Naive B cell (primary cell): Measurements from ENCODE around the gene ZNF765. TPM values are rescaled to one million over a fixed set of nuclear protein-coding genes. Genes with fewer than 3 reads are reported as not detected.
"Not testable (repeated sequence)": the region's sequence is repeated elsewhere in the genome, so short reads cannot be mapped to it uniquely, and the experiment has no call there.

Experiments used
- ATAC-seq, 2 donors: fragments of 150-1000 bp; cut with Tn5 transposase; 2 replicates each; pipeline ENCODE4 v1.10.0; 2021; ENCODE audit warnings: low read depth in 2 of 2, mild to moderate bottlenecking in 2 of 2, moderate library complexity in 2 of 2
- DNase-seq: peaks from one replicate; pipeline ENCODE4 v3.0.0; 2022
- H3K27ac Mint-ChIP-seq, 6 donors: one replicate each; pipeline ENCODE4 v1.8.0; 2020 to 2022; ENCODE audit warnings: mild to moderate bottlenecking in 6 of 6, mixed read lengths in 6 of 6, moderate library complexity in 5 of 6, inconsistent platforms in 2 of 6
- H3K27me3 Mint-ChIP-seq, 3 donors: one replicate each; pipeline ENCODE4 v1.8.0; 2021 to 2022; ENCODE audit warnings: mixed read lengths in 3 of 3, mild to moderate bottlenecking in 1 of 3
- H3K36me3 Mint-ChIP-seq, 2 donors: one replicate each; pipeline ENCODE4 v1.8.0; 2020 to 2022; ENCODE audit warnings: mixed read lengths in 2 of 2, inconsistent platforms in 1 of 2, mild to moderate bottlenecking in 1 of 2
- H3K4me1 Mint-ChIP-seq, 3 donors: one replicate each; pipeline ENCODE4 v1.8.0; 2020 to 2022; ENCODE audit warnings: mixed read lengths in 3 of 3, inconsistent platforms in 1 of 3, mild to moderate bottlenecking in 1 of 3, moderate library complexity in 1 of 3
- H3K4me3 Mint-ChIP-seq, 8 donors: one replicate each; pipeline ENCODE4 v1.8.0; 2020 to 2022; ENCODE audit warnings: mild to moderate bottlenecking in 8 of 8, mixed read lengths in 8 of 8, moderate library complexity in 8 of 8, inconsistent platforms in 2 of 8
- H3K9me3 Mint-ChIP-seq, 7 donors: one replicate each; pipeline ENCODE4 v1.8.0; 2020 to 2022; ENCODE audit warnings: mixed read lengths in 7 of 7, mild to moderate bottlenecking in 5 of 7, inconsistent platforms in 2 of 7, moderate library complexity in 1 of 7
- polyA plus RNA-seq, 6 donors: library from polyadenylated mRNA; unstranded; fragments of 300-500 nt; fragmentation: Illumina TruSeq; gene quantifications; one replicate each; pipeline ENCODE4 v1.2.3, GENCODE V29; 2021; ENCODE audit warnings: low read depth in 6 of 6

Gene ZNF765
- polyA plus RNA-seq, 6 donors from 2014 or later: 10.0 to 20.2 (median 14.8) TPM

GRCh38 chr19:53389571-53389970 lies 5.4 kb upstream of the ZNF765 start:
- Mint-ChIP-seq H3K9me3 (peaks cover 13 to 62% (median 54%) of the 10 kb centered on the region in 7 donors), H3K27me3 (no peaks in the 10 kb centered on the region), H3K36me3 (peaks cover 27 to 29% of the 10 kb centered on the region in 2 donors), H3K4me3 (no peak overlapping the region), H3K4me1 (peaks cover 11 to 16% (median 13%) of the 10 kb centered on the region in 3 donors), H3K27ac (no peak overlapping the region)
- ATAC-seq (no peak), DNase-seq (no peak)

GRCh38 chr19:53389978-53390377 lies 5.0 kb upstream of the ZNF765 start:
- Mint-ChIP-seq H3K4me3 (no peak overlapping the region), H3K4me1 (peaks cover 14 to 20% (median 17%) of the 10 kb centered on the region in 3 donors), H3K27me3 (no peaks in the 10 kb centered on the region), H3K9me3 (peaks cover 10 to 59% (median 53%) of the 10 kb centered on the region in 7 donors), H3K36me3 (peaks cover 22 to 25% of the 10 kb centered on the region in 2 donors), H3K27ac (peak overlapping the region in 1 of 6 donors; percentile 64)
- DNase-seq (no peak), ATAC-seq (no peak)

- H3K9me3 Mint-ChIP-seq: peaks cover 4 to 18% (median 14%) of the 10 kb centered on the region in 7 donors
- H3K27ac Mint-ChIP-seq: peak overlapping the region; percentile 46 to 94 (median 92)
- H3K4me3 Mint-ChIP-seq: peak overlapping the region; percentile 85 to 99 (median 98)
- DNase-seq (no peak), ATAC-seq (no peak)
- H3K27me3 Mint-ChIP-seq: no peaks in the 10 kb centered on the region
- H3K36me3 Mint-ChIP-seq: peaks cover 7 to 10% of the 10 kb centered on the region in 2 donors
- H3K4me1 Mint-ChIP-seq: peaks cover 21 to 47% (median 33%) of the 10 kb centered on the region in 3 donors
These were observed 401 bp upstream of the ZNF765 start for GRCh38 chr19:53394522-53394973.

GRCh38 chr19:53395840-53396524 lies 1.0 kb downstream of the ZNF765 start:
- Mint-ChIP-seq H3K9me3 (peaks cover 2 to 15% (median 8%) of the 10 kb centered on the region in 7 donors), H3K36me3 (peaks cover 14% of the 10 kb centered on the region in 2 donors), H3K4me1 (peaks cover 20 to 39% (median 24%) of the 10 kb centered on the region in 3 donors), H3K27ac (peak overlapping the region; percentile 68 to 94 (median 88)), H3K4me3 (peak overlapping the region; percentile 85 to 99 (median 98))
- DNase-seq, ATAC-seq, H3K27me3 Mint-ChIP-seq: not testable (repeated sequence)

- ATAC-seq: no peak
- Mint-ChIP-seq H3K27me3 (no peaks in the 10 kb centered on the region), H3K4me3 (peak overlapping the region; percentile 18 to 99 (median 95)), H3K9me3 (peaks cover 0 to 17% (median 6%) of the 10 kb centered on the region in 7 donors), H3K4me1 (peaks cover 20 to 39% (median 24%) of the 10 kb centered on the region in 3 donors), H3K27ac (peak overlapping the region in 2 of 6 donors; percentile 84 to 92), H3K36me3 (peaks cover 14% of the 10 kb centered on the region in 2 donors)
- DNase-seq: no peak
These were observed 1.5 kb downstream of the ZNF765 start for GRCh38 chr19:53396525-53396868.

GRCh38 chr19:53397918-53398317 lies 3.0 kb downstream of the ZNF765 start:
- ATAC-seq, DNase-seq, H3K27me3 Mint-ChIP-seq: not testable (repeated sequence)
- Mint-ChIP-seq H3K9me3 (peaks cover 0 to 29% (median 8%) of the 10 kb centered on the region in 7 donors), H3K27ac (peak overlapping the region in 1 of 6 donors; percentile 7), H3K36me3 (peaks cover 21 to 22% of the 10 kb centered on the region in 2 donors), H3K4me3 (peak overlapping the region in 2 of 8 donors; percentile 43 to 80), H3K4me1 (peaks cover 20 to 39% (median 24%) of the 10 kb centered on the region in 3 donors)

- Mint-ChIP-seq H3K36me3 (peaks cover 61 to 62% of the 10 kb centered on the region in 2 donors), H3K27ac (peak overlapping the region in 2 of 6 donors; percentile 66 to 84), H3K4me1 (no peaks in the 10 kb centered on the region), H3K9me3 (peaks cover 13 to 91% (median 86%) of the 10 kb centered on the region in 7 donors), H3K4me3 (no peak overlapping the region), H3K27me3 (no peaks in the 10 kb centered on the region)
- DNase-seq (no peak), ATAC-seq (no peak)
These were observed 14.7 kb downstream of the ZNF765 start for GRCh38 chr19:53409505-53410204.

- not testable (repeated sequence) for DNase-seq, H3K36me3 Mint-ChIP-seq, ATAC-seq, H3K4me1 Mint-ChIP-seq, H3K4me3 Mint-ChIP-seq, H3K27ac Mint-ChIP-seq, H3K27me3 Mint-ChIP-seq
- peaks cover 4 to 22% (median 16%) of the 10 kb centered on the region in 7 donors for H3K9me3 Mint-ChIP-seq
These were observed 25.8 kb downstream of the ZNF765 start for GRCh38 chr19:53420520-53421315.

GRCh38 chr19:53422551-53422950 lies 27.6 kb downstream of the ZNF765 start:
- Mint-ChIP-seq H3K4me3 (no peak overlapping the region), H3K27ac (no peak overlapping the region), H3K9me3 (peaks cover 0 to 10% (median 3%) of the 10 kb centered on the region in 7 donors), H3K4me1 (peaks cover 0 to 3% (median 0%) of the 10 kb centered on the region in 3 donors), H3K36me3 (peaks cover 2 to 3% of the 10 kb centered on the region in 2 donors), H3K27me3 (peaks cover 0 to 4% (median 0%) of the 10 kb centered on the region in 3 donors)
- no peak for ATAC-seq
- no peak for DNase-seq

- not testable (repeated sequence) for ATAC-seq, H3K9me3 Mint-ChIP-seq, H3K4me3 Mint-ChIP-seq, H3K36me3 Mint-ChIP-seq, DNase-seq, H3K27me3 Mint-ChIP-seq, H3K4me1 Mint-ChIP-seq, H3K27ac Mint-ChIP-seq
These were observed 28.1 kb downstream of the ZNF765 start for GRCh38 chr19:53423074-53423473.

- not testable (repeated sequence) for H3K27me3 Mint-ChIP-seq, H3K36me3 Mint-ChIP-seq, H3K4me1 Mint-ChIP-seq, H3K4me3 Mint-ChIP-seq, H3K27ac Mint-ChIP-seq, DNase-seq, ATAC-seq, H3K9me3 Mint-ChIP-seq
These were observed 28.7 kb downstream of the ZNF765 start for GRCh38 chr19:53423680-53424079.

- peaks cover 0 to 3% (median 0%) of the 10 kb centered on the region in 3 donors for H3K4me1 Mint-ChIP-seq
These were observed 30.1 kb downstream of the ZNF765 start for GRCh38 chr19:53424968-53425597.

More at GRCh38 chr19:53424968-53425597, 30.1 kb downstream of the ZNF765 start:
- Mint-ChIP-seq H3K4me3 (no peak overlapping the region), H3K36me3 (no peaks in the 10 kb centered on the region), H3K9me3 (peaks cover 0 to 2% (median 0%) of the 10 kb centered on the region in 7 donors), H3K27me3 (peaks cover 0 to 4% (median 0%) of the 10 kb centered on the region in 3 donors), H3K27ac (peak overlapping the region in 1 of 6 donors; percentile 37)
- peak; percentile 88 to 95 for ATAC-seq
- peak; percentile 58 for DNase-seq
